Activated naive CD4-positive, alpha-beta T cell treated with anti-CD3 and anti-CD28 coated beads, Interleukin-2, amount 10 ng/mL, durations not matched to agents 7 days and 5 days (primary cell): ENCODE measurements around the gene SLC13A2.
"Not testable (repeated sequence)": the region's sequence is repeated elsewhere in the genome, so short reads cannot be mapped to it uniquely, and the experiment has no call there.

Experiments
- CTCF ChIA-PET: fragments of 350-600 bp; sonication (Branson Sonifier 250); formaldehyde crosslinking; loops from one replicate; lab custom pipeline; 2021; ENCODE audit warnings: antibody characterized with exemption; lab: Charles Lee
- DNase-seq: peaks from one replicate; pipeline ENCODE4 v3.0.0-alpha.2; 2020
- H3K27ac Mint-ChIP-seq: one replicate; pipeline ENCODE4 v1.8.0; 2021; ENCODE audit warnings: mild to moderate bottlenecking, moderate library complexity, mixed read lengths
- H3K27me3 Mint-ChIP-seq: one replicate; pipeline ENCODE4 v1.8.0; 2021; ENCODE audit warnings: mild to moderate bottlenecking, mixed read lengths
- H3K36me3 Mint-ChIP-seq: one replicate; pipeline ENCODE4 v1.8.0; 2021; ENCODE audit warnings: mixed read lengths
- H3K4me1 Mint-ChIP-seq: one replicate; pipeline ENCODE4 v1.8.0; 2021; ENCODE audit warnings: mixed read lengths
- H3K4me3 Mint-ChIP-seq: one replicate; pipeline ENCODE4 v1.8.0; 2021; ENCODE audit warnings: mild to moderate bottlenecking, moderate library complexity, mixed read lengths
- H3K9me3 Mint-ChIP-seq: one replicate; pipeline ENCODE4 v1.8.0; 2021; ENCODE audit warnings: mixed read lengths

Gene SLC13A2

GRCh38 chr17:28507567-28508203, 34.2 kb downstream of the SLC13A2 start:
- no peak overlapping the region for H3K4me3 Mint-ChIP-seq
- H3K9me3 Mint-ChIP-seq = no peaks in the 10 kb centered on the region
- no peak overlapping the region for H3K27ac Mint-ChIP-seq
- no peaks in the 10 kb centered on the region for H3K36me3 Mint-ChIP-seq
- DNase-seq = no peak
- no peaks in the 10 kb centered on the region for H3K4me1 Mint-ChIP-seq
- H3K27me3 Mint-ChIP-seq = peaks cover 59% of the 10 kb centered on the region
- CTCF ChIA-PET = no interaction called here

GRCh38 chr17:28508211-28508724, 34.8 kb downstream of the SLC13A2 start:
- no peak for DNase-seq
- H3K4me1 Mint-ChIP-seq = no peaks in the 10 kb centered on the region
- H3K4me3 Mint-ChIP-seq = no peak overlapping the region
- no peaks in the 10 kb centered on the region for H3K9me3 Mint-ChIP-seq
- no peak overlapping the region for H3K27ac Mint-ChIP-seq
- H3K27me3 Mint-ChIP-seq = peaks cover 58% of the 10 kb centered on the region
- CTCF ChIA-PET = no interaction called here
- H3K36me3 Mint-ChIP-seq = no peaks in the 10 kb centered on the region

DNA sequence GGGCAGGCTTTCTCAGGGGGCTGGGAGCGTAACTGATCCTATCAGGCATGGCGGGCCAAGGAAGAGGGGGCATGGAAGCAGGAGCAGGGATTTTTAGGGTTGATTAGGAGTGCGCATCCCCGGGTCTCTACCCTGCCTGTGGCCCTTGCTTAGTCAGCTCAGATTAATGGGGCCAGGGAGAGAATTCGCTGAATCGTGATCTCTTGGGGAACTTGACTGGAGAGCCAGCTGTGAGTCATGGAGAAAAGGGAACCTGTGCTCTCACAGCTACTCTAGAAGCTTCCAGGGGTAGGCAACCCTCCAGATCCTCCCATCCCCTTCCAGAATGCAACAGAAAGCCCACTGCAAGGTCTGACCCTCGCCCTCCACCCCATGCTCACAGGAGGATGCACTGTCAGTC, 36.3 kb downstream of the SLC13A2 start:
- Mint-ChIP-seq H3K9me3 (no peaks in the 10 kb centered on the region), H3K27ac (no peak overlapping the region), H3K27me3 (peaks cover 59% of the 10 kb centered on the region), H3K4me1 (no peaks in the 10 kb centered on the region), H3K36me3 (no peaks in the 10 kb centered on the region), H3K4me3 (no peak overlapping the region)
- CTCF ChIA-PET = no interaction called here
- no peak for DNase-seq

DNA sequence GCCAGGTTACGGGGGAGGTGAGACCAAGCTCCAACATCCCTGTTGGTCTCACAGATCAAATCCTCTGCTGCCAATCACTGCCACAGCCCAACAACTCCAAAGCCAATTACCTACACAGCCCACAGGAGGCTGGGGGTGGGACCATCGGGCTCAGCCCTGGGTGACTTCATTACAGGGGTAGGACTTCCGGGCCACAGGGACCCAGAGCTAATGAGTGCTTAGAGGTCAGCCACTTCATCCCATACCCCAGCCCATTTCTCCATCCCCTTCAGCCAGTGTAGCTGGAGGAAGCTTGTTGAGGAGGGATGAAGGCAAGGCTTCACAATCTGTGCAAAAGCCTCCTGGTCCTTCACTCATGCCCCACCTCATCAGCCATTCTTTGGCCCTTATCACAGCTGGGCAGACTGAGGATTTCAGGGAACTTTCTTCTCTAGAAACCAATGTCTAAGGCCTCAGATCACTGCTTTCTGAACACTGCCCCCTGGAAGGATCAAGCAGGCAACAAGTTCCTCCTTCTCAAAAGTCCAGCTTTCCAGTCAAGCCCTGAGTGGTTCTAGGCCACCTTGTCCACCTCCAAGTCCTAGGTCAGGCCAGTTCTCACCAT, 38.5 kb downstream of the SLC13A2 start:
- no peak for DNase-seq
- CTCF ChIA-PET = interaction anchor here (0.8 kb wide), 1 partner anchor 28 kb away, joined by 3 read pairs; no protein-coding TSS in a partner anchor
- H3K27me3 Mint-ChIP-seq = peaks cover 56% of the 10 kb centered on the region
- H3K27ac Mint-ChIP-seq = no peak overlapping the region
- no peaks in the 10 kb centered on the region for H3K36me3 Mint-ChIP-seq
- no peaks in the 10 kb centered on the region for H3K4me1 Mint-ChIP-seq
- H3K9me3 Mint-ChIP-seq = peaks cover 7% of the 10 kb centered on the region
- no peak overlapping the region for H3K4me3 Mint-ChIP-seq

DNA sequence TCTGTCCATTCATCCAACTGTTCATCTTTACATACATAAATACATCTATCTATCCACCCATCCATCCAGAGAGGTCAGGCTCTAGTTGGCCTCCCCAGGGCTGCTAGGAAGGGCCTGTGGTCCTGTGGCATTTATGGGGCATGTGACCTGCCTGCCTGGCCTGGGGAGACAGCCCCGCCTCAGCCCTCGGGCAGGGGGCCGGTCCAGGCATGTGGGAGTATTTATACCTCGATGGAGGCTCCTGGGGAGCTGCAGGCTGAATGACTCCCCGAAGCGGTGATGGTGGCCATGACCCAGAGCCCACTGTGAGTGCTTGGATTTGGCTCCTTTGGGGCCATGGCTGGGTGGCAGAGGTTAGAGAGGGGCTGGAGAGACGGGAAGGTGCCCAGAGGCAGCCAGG, 40.0 kb downstream of the SLC13A2 start:
- DNase-seq = no peak
- Mint-ChIP-seq H3K4me3 (no peak overlapping the region), H3K36me3 (no peaks in the 10 kb centered on the region), H3K27me3 (peaks cover 56% of the 10 kb centered on the region), H3K27ac (no peak overlapping the region), H3K4me1 (no peaks in the 10 kb centered on the region), H3K9me3 (peaks cover 7% of the 10 kb centered on the region)
- CTCF ChIA-PET = interaction anchor here (1.0 kb wide), 1 partner anchor 11 kb away, joined by 3 read pairs; no protein-coding TSS in a partner anchor

DNA sequence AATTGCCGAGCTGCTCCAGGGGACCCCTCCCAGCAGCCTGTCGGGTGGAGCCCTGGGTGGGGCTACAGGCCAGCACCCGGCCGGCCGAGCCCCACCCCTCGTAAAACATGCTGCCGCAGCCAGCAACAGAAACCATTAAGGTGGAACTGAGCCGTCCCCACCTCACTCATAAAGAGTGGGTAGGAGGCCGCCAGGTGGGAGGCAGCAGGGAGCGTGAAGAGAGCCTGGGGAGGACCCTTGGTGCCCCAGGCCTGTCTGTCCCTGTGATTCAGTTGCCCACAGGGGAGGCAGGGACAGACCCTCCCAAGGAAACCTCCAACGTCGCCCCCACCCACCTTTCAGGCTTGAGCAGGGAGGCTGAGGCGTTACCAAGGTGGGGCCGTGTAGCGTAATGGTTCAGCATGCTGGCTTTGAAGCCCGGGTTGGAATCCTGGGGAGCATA, 41.1 kb downstream of the SLC13A2 start:
- CTCF ChIA-PET = no interaction called here
- H3K4me3 Mint-ChIP-seq = no peak overlapping the region
- no peaks in the 10 kb centered on the region for H3K36me3 Mint-ChIP-seq
- DNase-seq = no peak
- peaks cover 7% of the 10 kb centered on the region for H3K9me3 Mint-ChIP-seq
- no peaks in the 10 kb centered on the region for H3K4me1 Mint-ChIP-seq
- no peak overlapping the region for H3K27ac Mint-ChIP-seq
- H3K27me3 Mint-ChIP-seq = peaks cover 56% of the 10 kb centered on the region

DNA sequence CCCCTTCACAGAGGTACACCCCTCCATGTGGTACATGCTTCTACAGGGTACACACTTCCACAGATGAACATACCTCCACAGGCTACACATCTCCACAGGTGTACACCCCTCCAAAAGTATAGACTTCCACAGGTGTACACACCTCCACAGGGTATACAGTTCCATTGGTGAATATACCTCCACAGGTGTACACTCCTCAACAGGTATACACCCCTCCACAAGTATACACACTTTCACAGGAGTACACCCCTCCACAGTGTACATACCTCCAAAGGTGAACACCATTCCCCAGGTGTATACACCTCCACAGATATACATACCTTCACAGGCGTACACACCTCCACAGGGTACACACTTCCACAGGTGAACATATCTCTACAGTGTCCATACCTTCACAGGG, 42.1 kb downstream of the SLC13A2 start:
- CTCF ChIA-PET = no interaction called here
- DNase-seq = no peak
- Mint-ChIP-seq H3K9me3 (peaks cover 7% of the 10 kb centered on the region), H3K27me3 (peaks cover 58% of the 10 kb centered on the region), H3K36me3 (no peaks in the 10 kb centered on the region), H3K27ac (no peak overlapping the region), H3K4me3 (no peak overlapping the region), H3K4me1 (no peaks in the 10 kb centered on the region)

- CTCF ChIA-PET = no interaction called here
- no peak overlapping the region for H3K27ac Mint-ChIP-seq
- H3K9me3 Mint-ChIP-seq = peaks cover 7% of the 10 kb centered on the region
- no peaks in the 10 kb centered on the region for H3K4me1 Mint-ChIP-seq
- H3K4me3 Mint-ChIP-seq = no peak overlapping the region
- H3K36me3 Mint-ChIP-seq = no peaks in the 10 kb centered on the region
- H3K27me3 Mint-ChIP-seq = peaks cover 49% of the 10 kb centered on the region
- DNase-seq = no peak
Observed at GRCh38 chr17:28518132-28518531, 44.7 kb downstream of the SLC13A2 start.

- Mint-ChIP-seq H3K27ac (no peak overlapping the region), H3K27me3 (peaks cover 47% of the 10 kb centered on the region), H3K36me3 (no peaks in the 10 kb centered on the region), H3K4me3 (no peak overlapping the region), H3K9me3 (peaks cover 7% of the 10 kb centered on the region), H3K4me1 (no peaks in the 10 kb centered on the region)
- CTCF ChIA-PET = no interaction called here
- DNase-seq = no peak
Observed at GRCh38 chr17:28518578-28518977, 45.1 kb downstream of the SLC13A2 start.

DNA sequence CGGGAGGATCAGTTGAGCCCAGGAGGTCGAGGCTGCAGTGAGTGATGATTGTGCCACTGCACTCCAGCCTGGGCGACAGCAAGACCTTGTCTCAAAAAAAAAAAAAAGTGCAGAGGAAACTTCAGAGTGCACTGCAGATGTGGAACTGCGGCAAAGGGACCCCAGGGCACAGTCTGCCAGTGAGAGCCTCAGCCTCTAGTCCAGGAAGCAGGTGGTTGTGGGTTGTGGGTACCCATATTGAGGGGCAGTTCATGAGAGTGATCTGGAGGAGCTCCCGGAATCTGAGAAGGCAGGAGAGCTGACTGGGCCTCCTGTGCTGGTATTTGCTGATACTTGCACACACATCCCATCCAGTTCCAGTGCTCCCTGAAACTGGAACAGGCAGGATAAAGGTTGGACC, 45.8 kb downstream of the SLC13A2 start:
- H3K27ac Mint-ChIP-seq = no peak overlapping the region
- H3K9me3 Mint-ChIP-seq = peaks cover 7% of the 10 kb centered on the region
- peaks cover 41% of the 10 kb centered on the region for H3K27me3 Mint-ChIP-seq
- no peak overlapping the region for H3K4me3 Mint-ChIP-seq
- no peak for DNase-seq
- no peaks in the 10 kb centered on the region for H3K4me1 Mint-ChIP-seq
- no peaks in the 10 kb centered on the region for H3K36me3 Mint-ChIP-seq
- CTCF ChIA-PET = no interaction called here

GRCh38 chr17:28520687-28521086, 47.2 kb downstream of the SLC13A2 start:
- no peaks in the 10 kb centered on the region for H3K36me3 Mint-ChIP-seq
- no peaks in the 10 kb centered on the region for H3K4me1 Mint-ChIP-seq
- H3K9me3 Mint-ChIP-seq = peaks cover 7% of the 10 kb centered on the region
- no peak overlapping the region for H3K27ac Mint-ChIP-seq
- no peak overlapping the region for H3K4me3 Mint-ChIP-seq
- DNase-seq = no peak
- CTCF ChIA-PET = interaction anchor here (0.6 to 1.0 kb wide), 2 partner anchors 19 to 136 kb away, joined by 3 read pairs; no protein-coding TSS in a partner anchor
- H3K27me3 Mint-ChIP-seq = peaks cover 40% of the 10 kb centered on the region

DNA sequence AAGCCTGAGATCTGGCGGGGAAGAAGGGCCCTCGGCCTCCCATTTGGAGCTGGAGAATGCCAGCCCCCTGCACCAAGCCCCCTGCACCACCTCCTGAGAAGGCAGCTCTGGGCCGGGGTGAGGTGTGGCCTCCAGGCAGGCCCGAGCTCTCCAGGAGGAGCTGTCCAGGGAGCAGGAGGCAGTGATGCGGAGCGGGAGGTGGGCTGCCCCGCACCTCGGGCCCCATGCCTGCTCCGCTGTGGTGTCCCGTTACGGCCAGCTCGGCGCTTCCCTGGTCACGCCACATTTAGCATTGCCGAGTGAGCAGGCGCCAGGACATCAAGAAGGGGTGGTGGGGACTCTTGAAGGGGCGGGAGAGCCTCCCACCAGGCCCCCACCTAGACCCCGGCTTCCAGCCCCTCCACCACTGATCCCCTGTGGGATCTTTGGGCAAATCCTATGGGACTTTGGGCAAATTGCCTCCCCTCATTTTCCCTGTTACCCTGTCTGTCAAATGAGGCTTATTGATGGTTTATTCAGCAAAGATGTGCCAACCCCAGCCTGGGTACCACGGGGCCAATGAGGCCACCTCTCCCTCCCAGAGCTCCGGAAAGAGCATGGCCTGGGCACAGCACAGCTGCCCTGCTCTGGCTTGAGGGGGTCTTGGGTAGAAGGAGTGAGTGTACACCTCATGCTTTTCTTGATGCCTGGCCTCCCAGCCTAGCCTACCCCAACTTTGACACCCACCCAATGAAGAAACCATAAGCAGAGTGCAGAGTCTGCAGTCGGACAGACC, 48.1 kb downstream of the SLC13A2 start:
- Mint-ChIP-seq H3K9me3 (no peaks in the 10 kb centered on the region), H3K4me3 (no peak overlapping the region), H3K27ac (no peak overlapping the region), H3K27me3 (peaks cover 32% of the 10 kb centered on the region), H3K4me1 (no peaks in the 10 kb centered on the region), H3K36me3 (no peaks in the 10 kb centered on the region)
- CTCF ChIA-PET = interaction anchor here (0.5 to 0.6 kb wide), 2 partner anchors 136 to 189 kb away, joined by 3 read pairs; no protein-coding TSS in a partner anchor
- no peak for DNase-seq

DNA sequence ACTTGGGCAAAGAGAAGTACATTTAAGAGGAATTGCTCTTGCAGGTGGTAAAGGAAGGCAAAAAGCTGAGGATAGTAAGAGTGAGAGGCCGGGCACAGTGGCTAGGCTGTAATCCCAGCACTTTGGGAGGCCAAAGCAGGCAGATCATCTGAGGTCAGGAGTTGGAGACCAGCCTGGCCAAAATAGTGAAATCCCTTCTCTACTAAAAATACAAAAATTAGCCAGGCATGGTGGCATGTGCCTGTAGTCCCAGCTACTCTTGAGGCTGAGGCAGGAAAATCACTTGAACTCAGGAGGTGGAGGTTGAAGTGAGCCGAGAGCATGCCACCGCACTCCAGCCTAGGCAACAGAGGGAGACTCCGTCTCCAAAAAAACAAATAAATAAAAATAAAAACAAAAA, 48.8 kb downstream of the SLC13A2 start:
- H3K9me3 Mint-ChIP-seq, H3K27ac Mint-ChIP-seq, H3K36me3 Mint-ChIP-seq, CTCF ChIA-PET, H3K4me3 Mint-ChIP-seq, H3K4me1 Mint-ChIP-seq, DNase-seq: not testable (repeated sequence)
- H3K27me3 Mint-ChIP-seq = peaks cover 28% of the 10 kb centered on the region

DNA sequence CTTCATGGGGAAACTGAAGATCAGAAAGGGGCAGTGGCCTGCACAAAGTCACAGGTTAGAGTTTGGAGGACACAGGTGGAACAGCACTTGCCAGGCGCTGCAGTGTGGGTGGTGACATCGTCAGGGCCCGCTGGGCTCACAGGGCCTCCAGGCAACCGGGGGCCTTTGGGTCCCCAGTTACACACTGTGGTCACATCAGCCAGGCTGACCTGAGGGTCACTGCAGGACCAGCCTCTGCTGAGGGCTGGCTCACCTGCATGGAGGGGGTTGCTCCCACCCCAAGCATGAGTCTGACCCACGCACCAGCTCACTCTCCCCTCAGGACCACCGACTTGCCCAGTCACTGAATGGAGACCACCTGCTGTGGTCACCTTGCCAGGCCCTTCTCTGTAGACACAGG, 49.7 kb downstream of the SLC13A2 start:
- no peaks in the 10 kb centered on the region for H3K4me1 Mint-ChIP-seq
- H3K36me3 Mint-ChIP-seq = no peaks in the 10 kb centered on the region
- no peak overlapping the region for H3K27ac Mint-ChIP-seq
- CTCF ChIA-PET = no interaction called here
- peaks cover 23% of the 10 kb centered on the region for H3K27me3 Mint-ChIP-seq
- no peak overlapping the region for H3K4me3 Mint-ChIP-seq
- H3K9me3 Mint-ChIP-seq = no peaks in the 10 kb centered on the region
- DNase-seq = no peak
